Activated CD4-positive, alpha-beta T cell treated with anti-CD3 and anti-CD28 coated beads, Interleukin-2, Interleukin-6, amounts not matched to agents 100 ng/mL and 50 ng/mL, durations not matched to agents 16 hours and 8 hours (primary cell): ENCODE data around the gene CSTPP1.

Experiments
- DNase-seq: peaks from one replicate; pipeline ENCODE4 v3.0.0-alpha.2; 2020

The CSTPP1 gene

DNA sequence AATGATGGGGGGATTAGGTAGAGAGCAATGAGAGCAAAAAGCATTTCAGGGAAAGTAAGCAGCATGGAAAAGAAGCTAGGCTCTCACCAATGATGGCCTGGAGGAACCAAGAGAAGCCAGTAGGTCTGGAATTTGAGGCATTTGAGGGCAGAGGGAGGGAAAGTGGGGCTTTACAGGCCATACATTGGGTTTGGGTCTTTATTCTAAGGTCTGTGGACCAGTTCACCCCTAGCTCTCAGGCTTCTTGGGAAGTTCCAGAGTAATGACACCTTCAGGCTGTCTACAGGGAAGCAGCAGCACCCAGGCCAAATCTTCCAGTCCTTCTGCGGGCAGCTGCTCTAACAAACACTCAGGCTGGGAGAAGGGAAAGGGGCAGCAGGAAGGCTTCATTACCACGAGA lies 210.7 kb downstream of the CSTPP1 start:
- no peak for DNase-seq

DNA sequence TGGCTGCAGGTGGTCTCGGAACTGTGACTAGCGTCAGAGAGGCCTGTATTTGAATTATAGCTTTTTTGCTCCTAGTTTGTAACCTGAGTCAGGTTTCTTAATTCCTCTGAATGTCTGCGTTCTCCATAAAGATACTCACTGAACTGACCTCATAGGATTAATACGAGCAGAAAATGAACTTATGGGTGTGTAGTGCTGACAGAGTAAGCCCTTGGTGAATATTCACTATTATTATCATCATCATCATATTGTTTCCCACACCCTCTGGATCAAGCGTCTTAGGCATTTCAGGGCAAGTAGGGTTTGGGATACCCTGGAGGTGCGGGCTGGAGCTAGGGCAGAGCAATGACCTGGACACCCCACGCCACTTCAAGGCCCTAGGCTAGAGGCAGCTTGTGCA lies 211.1 kb downstream of the CSTPP1 start:
- DNase-seq, result no peak

DNA sequence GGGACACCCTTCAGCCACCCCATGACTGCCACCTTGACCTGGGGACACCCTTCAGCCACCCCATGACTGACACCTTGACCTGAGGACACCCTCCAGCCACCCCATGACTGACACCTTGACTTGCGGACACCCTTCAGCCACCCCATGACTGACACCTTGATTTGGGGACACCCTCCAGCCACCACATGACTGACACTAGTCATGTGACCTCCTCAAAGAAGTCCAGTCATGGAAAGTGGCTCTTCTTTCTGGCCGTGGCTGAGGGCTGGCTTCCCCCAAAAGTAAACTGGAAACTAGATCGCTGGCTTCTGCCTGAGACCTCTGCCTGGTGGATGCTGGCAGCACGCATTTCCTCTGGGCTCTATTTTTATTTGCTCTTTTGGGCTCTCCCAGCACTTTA lies 211.7 kb downstream of the CSTPP1 start:
- no peak for DNase-seq

DNA sequence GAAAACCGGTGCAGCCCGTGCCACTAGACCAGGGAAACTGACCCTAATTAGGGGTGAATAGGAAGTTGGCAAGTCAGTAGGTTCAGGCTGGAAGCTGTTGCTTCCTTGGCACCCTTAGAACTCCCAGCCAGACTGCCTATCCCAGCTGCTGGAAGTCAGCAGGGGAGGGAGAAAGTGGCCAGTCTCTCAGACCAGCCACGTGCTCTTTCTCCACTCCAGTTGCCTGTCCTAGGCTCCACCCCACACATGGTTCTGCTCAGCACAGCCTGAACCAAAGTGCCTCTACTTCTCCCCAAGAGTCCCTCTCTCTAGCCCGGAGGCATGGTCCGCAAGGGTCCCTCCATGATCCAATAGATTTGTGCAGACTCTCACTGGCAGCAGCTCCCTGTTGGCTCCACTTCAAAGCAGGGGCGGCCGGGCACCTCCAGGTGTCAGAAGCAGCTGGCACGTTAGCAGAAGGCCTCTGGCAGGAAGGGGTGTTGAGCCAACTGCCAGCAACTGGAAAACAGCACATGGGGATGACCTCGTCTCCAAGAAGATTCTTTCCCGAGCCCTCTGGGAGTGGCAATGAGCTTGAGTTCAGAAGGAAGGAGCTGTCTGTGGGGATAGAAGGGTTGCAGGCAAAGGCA lies 212.5 kb downstream of the CSTPP1 start:
- DNase-seq, result no peak

DNA sequence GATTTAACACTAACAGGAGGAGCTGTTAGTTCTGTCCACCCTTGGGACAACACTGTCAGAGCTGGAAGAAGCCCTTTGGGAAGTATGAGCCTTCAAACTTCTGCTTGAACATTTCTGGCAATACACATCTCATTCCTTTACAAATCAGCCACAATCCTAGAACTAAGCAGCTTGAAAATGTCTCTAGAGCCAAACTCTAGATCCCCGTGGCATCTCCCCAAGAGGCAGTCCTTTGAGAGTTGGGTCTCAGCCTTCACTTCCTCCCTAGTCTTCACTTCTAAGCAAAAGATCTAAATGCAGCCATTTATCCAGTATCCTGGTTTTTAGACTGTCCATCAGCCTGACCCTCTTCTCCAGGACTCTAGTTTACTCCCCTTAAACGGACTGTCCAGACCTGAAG lies 213.2 kb downstream of the CSTPP1 start:
- DNase-seq, result no peak

DNA sequence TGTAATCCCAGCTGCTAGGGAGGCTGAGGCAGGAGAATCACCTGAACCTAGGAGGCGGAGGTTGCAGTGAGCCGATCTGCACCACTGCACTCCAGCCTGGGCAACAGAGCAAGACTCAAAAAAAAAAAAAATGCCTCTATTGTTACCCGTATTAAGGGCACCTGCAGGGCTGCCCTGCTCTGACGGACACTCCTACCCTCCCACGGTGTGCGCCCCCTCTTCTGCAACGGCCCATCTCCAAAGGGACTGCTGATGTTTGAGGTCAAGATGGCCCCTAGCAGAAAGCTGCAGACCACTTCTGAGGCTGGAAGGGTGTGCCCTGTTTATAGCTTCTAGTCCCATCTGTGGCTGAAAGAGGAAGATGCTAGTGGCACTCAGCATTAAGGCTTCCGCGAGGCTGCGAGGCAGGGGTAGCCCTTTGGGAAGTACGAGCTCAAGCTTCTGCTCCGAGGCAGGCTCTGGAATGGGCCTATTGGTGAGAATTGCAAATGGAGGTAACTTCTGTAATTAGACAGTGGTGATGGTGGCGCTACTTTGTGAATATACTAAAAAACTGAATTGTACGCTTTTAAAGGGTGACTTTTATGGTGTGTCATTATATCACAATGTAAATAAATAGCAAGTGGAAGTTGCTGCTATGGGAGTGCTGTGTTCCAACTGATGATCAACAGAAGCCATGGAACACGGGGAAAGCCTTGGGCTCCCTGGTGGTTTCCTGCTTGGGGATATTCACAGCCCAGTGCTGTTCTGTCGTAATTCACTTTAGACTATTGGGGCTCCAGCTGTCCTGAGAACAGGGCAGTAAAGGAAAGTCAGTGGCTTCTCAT lies 215.8 kb downstream of the CSTPP1 start:
- no peak for DNase-seq

DNA sequence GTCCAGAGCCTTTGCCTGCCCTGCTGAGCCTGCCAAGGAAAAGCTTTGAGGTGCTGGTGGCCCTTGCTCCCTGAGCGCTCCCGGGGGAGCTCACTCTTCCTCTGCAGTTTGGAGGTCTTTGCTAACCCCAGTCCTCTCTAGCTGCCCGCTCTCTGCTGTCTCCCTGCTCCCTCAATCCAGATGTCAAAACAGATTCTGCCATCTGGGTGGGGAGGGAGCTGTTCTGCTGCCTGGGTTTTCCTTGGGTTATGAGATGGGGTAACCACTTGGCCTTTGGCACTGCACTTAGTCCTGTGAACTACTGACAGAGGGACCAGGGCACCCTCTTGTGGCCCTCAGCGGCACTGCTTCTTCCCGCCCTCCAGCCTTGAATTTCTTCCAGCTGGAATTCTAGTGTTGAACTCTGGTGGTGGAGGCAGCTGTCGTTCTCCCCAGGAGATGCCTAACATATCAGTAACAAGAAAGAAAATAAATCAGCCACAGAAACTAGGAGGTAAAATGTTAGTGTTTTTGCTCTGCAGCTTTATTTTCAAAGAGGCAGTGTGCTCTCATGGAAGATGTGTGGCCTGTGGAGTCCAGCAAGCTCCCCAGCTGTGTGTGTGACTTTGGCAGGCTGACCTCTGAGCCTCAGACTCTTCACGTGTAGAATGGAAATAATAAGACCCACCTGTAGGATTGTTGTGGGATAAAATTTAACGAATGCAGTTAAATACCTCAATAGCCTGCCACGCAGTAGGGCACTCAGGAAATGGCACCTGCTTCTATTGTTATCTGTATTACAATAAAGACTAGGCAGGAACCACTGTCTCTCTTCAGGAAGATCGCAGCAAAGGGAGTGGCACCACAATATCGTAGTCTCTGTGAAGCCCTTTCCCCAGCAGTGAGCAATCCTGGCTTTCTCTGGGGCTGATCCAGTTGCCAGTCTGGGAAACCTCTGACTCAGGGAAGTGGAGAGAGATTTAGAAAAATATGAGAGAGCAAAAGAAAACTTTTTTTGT lies 216.7 kb downstream of the CSTPP1 start:
- DNase-seq, result peak; percentile 66

DNA sequence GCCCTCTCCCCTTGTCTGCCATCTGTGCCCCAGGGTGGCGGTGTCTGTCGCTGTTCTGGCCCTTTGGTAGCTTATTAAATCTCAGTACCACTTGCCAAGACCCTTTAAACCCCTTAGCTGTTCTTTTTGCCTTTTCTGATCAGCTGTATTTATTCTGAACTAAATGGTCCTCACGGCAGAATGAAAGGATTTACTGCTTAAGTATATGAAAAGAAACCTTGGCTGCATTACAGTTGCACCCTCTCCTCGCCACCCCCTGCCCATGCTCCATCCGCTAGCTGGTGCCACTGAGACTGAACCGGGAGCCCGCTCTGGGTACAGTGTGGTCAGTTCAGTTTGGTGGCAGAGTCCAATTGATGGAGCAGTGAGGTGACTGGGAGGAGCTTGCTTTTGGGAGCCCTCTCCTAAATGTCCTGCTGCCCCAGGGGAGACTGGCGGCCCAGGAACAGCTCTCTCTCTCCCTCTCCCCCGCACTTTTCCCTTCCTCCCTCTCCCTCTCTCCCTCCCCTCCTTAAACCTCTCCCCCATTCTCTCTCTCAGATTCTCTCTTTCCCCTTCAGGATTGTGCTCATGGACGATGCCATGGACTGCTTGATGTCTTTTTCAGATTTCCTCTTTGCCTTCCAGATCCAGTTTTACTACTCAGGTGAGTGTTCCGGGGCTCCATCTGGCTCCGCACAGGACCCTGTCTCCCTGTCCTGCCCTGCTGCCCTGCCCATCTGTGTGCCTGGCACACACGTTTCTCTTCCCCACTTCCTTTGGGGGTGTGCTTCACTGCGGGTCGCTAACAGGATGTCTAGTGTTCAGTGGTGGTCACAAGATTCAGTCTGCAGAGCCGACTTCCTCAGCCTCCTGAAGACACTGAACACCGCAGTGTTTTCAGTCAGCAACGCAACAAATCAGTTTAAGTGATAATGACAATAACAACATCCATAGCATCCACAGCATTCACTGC lies 218.3 kb downstream of the CSTPP1 start:
- peak; percentile 30 for DNase-seq

DNA sequence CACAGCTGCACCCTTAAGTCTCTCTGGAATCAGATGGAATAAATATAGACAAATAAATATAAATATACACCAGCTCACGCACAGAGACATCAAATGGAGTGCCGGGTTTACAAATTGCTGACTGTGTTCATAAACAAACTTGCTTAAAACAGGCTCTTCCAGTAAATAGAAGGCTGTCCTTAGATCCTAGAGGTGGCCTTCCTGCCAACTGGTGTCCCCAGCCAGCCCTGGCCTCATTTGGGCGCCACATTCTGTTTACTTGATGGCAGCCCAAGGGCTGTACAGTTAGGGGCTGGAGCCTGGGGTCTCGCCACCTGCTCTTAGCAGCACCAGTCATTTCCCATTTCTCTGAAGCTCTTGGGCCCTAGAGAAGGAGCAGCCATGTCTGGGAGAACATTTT lies 219.3 kb downstream of the CSTPP1 start:
- DNase-seq, result no peak

DNA sequence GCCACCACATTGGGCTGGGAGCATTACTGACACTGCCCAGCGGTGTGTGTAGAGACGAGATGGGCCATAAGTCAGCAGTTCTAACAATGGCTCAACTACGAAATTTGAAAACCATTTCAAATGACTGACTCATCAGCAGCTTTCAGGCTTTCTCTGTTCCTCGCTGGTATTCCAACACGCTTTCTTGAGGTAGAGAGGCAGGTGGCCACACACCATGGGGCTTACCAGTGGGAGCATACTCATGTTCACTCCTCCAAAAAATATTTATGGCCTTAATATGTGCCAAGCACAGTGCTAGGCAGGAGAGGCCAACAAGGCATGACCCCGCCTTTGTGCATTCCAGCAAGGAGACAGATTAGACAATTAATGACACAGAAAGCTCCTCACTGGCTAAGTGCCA lies 219.8 kb downstream of the CSTPP1 start:
- no peak for DNase-seq

DNA sequence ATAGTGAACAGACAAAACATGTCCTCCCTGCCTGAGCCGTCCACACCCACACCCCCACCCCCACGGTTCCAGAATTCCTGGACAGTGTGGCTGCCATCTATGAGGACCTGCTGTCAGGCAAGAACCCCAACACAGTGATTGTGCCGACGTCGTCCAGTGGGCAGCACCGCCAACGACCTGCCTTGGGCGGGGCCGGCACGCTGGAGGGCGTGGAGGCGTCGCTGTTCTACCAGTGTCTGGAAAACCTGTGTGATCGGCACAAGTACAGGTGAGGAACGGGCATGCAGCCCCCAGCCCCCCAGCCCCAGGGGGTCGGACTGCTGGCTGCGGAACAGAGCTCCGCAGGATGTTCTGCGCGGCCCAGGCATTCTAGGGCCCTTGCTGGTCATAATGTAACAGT lies 220.4 kb downstream of the CSTPP1 start:
- no peak for DNase-seq

DNA sequence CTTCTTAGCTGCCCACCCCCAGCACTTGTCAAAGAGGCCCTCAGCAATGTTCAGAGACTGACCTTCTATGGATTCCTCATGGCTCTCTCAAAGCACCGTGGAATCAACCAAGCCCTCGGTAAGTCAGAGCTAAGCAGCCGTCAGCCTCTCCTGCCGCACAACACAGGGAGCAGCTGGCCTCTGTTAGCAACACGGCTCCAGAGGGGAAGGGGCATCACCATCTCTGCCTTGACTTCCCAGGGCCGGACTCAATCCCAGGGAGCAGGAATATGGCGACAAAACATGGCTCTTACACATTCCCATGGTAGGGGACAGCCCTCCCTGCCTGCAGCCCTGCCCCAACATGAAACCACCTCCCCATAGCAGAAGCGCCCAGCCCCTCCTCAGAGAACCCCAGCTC lies 221.2 kb downstream of the CSTPP1 start:
- no peak for DNase-seq

DNA sequence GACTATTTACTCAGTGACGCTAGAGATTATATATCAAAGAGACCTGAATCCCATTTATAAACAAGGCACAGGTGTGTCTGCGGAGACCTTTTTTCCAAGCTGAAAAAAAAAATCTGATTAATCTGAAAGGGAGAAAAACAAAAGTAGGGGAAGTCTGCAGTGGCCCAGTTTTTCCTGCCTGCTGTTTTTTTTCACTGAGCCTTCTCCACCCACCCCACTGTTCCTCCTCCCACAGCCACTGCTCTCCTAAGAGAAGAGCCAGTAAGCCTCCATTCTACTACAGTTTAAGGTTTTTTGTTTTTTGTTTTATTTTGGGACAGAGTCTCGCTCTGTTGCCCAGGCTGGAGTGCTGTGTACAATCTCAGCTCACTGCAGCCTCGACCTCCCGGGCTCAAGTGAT lies 221.7 kb downstream of the CSTPP1 start:
- no peak for DNase-seq

DNA sequence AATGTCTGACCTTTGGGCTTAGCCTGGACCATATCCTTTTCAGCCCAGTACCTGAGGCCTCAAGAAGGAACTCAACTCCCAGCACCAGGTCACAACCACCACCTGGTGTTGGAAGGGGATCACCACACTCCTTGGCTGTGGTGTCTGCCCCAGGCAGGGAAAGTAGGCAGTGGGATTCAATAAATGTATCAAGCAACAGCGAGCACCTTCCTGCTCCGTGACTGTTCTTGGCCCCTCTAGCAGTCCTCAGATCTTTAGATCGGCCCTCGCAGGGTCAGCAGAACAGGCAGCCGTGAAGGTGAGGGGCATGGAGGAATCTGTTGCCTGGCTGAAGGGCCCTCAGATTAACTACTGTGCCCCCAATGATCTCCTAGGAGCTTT lies 224.2 kb downstream of the CSTPP1 start:
- DNase-seq, result no peak

DNA sequence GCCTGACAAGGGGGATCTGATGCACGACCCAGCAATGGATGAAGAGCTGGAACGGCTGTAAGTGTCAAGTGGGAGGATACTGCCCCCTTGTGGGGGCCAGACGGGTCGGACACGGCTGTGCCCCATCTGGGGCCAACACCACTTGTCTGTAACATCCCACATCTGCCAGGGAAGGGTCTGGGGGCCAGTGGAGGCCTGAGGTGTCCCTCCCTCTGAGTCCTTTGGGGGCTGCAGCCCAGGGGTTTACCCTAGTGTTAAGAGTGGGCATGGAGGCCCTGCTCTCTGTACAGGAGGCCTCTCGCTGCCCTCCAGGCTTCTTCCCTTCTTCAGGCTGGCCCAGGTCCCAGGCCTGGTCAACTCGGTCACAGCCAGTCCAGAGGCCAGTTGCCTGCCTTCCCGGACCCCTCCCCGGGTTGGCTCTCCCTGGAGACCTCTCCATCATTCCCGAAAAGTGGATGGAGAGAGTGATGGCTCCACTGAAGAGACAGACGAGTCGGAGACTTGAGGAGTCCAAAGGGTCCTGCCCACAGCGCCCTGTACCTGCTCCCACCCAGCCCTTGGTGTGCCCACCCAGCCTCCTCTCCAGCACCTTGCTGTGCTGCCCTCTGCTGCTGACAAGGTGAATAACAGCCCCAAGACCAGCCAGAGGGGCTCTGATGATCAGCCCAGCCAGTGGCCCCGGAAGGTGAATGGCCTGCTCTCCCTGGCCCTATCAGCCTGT lies 224.7 kb downstream of the CSTPP1 start:
- peak; percentile 70 for DNase-seq

DNA sequence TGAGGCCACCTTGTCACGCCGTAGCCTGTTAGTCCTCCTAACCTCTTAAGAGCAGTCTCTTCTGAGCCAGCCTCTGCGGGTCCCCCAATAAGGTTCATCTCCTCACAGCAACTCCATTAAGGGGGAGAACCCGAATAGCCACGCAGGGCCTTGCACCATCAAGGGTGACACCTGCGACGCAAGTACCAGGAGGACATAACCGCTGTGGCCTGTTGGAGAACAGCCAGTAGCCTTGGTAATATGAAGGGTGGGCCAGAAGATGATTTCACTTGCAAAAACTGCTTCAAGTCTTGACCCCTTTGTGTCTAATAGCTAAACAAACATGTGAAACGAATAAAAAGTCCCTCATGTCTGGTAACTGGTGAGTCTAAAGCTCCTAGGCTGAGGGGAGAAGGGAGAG lies 225.3 kb downstream of the CSTPP1 start:
- DNase-seq, result no peak

DNA sequence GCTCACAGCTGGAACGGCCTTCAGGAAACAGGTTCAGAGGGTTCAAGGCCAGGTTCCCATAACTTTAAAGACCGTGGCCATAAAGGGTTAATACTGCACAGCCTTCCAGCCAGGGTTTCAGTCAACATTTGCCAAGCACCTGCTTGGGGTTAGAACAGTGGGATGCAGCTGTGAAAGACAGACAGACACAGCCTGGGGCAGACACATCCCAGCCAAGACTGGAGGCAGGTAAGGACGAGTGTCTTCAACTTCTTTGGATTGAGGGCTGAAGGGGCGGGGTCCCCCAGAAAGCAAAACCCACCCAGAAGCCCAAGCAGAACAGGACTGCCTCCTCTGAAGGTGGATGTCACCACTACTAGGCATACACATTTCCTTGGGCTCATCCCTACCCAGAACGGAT lies 225.9 kb downstream of the CSTPP1 start:
- DNase-seq, result no peak

DNA sequence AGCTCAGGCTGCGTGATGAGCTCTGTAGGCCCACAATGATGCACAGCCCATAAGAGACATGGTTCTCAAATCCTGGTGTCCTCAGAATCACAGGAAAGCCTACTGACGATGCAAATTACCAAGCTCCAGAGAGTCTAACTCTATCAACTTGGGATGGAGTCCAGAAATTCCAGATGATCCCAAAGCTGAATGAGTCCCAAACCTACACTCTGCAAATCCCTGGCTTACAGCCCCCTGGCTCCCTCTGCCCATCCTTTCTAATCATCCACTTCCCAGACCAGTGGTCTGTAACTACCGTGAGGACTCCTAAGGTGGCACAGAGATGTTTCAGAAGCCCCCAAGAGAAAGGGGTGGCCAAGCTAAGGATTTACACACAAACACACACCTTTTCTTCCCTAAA lies 226.6 kb downstream of the CSTPP1 start:
- DNase-seq, result no peak

DNA sequence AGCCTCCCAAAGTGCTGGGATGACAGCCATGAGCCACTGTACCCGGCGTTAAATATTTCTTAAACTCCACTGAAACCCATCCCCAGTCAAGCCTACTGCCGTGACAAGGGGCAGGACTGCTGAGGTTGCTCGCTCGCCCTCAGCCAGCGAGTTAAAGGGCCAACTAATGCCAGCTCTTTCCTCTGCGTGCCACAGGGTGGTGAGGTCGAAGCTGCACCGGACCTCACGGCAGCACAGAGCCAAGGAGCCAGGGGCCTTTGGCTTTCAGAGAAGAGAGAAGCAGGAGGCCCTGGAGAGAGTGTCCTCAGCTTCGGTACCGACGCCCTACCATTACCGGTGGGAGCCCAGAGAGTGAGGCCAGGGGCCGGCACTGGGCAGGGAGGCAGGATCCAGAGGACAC lies 227.3 kb downstream of the CSTPP1 start:
- no peak for DNase-seq

DNA sequence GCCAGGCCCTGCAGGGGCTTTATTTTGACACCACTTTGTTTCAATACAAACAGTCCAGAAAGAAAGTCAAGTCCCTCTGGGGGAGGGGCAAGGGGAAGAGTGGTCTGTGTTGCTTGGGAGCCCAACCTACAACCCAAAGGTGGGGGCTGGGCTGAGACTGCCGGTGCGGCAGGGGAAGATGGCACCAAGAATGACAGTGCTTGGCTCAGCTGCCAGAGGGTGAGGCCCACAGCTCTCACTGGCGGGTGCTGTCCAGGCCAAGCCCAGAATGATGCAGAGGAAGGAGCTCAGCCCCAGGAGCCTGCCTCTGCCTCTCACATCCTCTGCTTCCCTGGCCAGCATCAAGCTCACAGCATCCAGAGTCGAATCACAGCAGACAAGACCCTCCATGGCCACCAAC lies 227.8 kb downstream of the CSTPP1 start:
- DNase-seq, result no peak

DNA sequence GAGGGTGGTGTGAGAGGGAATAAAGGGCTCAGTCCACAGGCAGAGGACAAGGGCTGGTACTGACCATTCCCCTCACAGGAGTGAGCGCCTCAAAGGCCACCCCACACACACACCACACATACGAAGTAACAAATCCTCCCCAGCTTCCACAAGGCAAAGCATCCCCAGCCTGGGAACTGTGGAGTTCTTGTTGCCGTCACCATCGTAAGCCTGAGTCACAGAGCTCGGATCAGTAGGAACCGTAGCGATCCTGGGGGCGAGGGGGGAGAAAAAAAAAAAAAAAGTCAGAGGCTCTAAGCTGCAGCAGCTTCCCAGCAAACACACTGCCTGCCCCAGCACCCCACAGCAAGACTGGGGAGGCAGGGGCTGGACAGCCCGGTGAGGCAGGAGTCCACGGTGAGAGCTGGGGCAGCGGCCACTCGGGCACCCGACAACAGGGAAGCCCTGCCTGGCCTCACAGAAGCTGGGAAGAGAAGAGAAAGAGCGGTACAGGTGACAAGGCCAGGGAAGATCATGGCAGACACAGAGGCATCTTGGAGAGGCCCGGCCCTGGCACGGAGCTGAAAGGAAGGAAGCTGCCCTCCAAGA lies 228.8 kb downstream of the CSTPP1 start:
- no peak for DNase-seq
